ENCODE measurements around the gene LRP1.

DNA sequence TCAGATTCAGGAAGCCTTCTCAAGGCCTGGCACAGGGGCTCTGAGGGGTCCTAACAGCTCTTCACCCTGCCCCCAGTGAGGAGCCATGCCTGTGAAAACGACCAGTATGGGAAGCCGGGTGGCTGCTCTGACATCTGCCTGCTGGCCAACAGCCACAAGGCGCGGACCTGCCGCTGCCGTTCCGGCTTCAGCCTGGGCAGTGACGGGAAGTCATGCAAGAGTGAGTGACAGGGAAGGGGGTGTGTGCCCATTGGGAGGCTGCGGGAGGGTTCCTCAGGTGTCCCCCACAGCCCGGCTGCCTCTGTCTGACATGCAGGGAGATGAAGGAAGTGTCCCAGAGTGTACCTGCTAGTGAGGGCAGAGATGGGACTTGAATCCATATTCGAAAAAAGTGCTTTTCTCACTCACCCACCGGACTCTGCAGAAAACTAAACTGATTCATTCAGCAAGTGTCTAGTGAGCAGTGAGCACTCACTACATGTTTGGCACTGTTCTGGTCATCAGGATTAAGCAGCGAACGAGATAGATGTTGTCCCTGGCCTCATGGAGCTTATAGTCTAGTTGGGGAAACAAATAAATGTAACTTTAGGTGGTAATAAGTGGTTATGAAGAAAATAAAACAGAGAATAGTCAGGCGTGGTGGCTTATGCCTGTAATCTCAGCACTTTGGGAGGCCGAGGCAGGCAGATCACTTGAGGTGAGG, 28.6 kb downstream of the LRP1 start:
- TF ChIP-seq POLR2AphosphoS5 (IDR thresholded peaks at IDR 0.05; ENCODE audit: low read depth, low read length) = no peak
- no peak for TF ChIP-seq TAF1 (IDR thresholded peaks at IDR 0.05; ENCODE audit: borderline replicate concordance, insufficient read depth, low read length)

Measured in PFSK-1 (cell line).